GM21576 (cell line): ENCODE data around the gene OR5D18.
"Not testable (repeated sequence)": the region's sequence is repeated elsewhere in the genome, so short reads cannot be mapped to it uniquely, and the experiment has no call there.

Experiments
- ATAC-seq: cut with Tn5 transposase; IDR thresholded peaks from one replicate; pipeline ENCODE4 v1.9.1; 2021; ENCODE audit warnings: mild to moderate bottlenecking, moderate library complexity; ENCODE audit not compliant: unreplicated experiment

OR5D18 gene

DNA sequence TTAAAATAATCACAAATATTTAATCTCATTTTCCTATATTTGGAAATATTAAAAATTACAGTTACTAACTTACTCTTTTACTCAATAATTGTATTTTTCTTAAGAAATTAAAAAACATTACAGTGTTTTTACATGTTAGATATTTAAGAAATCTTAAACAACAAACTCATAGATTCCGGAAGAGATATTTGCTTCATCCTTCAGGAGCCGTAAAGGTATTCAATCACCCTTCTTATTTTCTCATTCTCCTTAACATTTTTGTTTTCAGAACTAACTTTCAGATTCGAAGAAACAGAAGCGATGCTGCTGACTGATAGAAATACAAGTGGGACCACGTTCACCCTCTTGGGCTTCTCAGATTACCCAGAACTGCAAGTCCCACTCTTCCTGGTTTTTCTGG is at the start of gene OR5D18:
Gene OR5D18, plus strand, starts transcription at position 301 of the 400 bp plus-strand sequence. Its CDS starts 0 bp downstream, at position 301.
- ATAC-seq: no peak

DNA sequence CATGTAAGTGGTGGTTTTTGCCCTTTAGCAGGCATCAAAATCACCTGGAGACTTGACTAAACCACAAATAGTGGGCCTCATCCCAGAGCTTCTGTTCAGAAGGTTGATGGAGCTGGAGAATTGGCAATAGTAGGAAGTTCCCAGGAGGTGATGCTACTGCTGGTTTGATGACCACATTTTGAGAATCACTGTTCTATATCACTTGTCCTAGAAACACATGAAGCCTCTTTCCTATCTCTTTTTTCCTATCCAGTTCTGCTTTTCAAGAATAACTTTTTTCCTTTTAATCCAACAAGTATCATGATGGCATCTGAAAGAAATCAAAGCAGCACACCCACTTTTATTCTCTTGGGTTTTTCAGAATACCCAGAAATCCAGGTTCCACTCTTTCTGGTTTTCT is 46.3 kb upstream of the OR5D18 start, which contains the start of gene OR5D13:
Gene OR5D13, plus strand, starts transcription at position 301 of the 400 bp plus-strand sequence. Its CDS starts 0 bp downstream, at position 301.
- no peak for ATAC-seq

GRCh38 chr11:55791606-55792005 is 27.8 kb upstream of the OR5D18 start:
- no peak for ATAC-seq

- ATAC-seq: no peak
These were observed 26.1 kb upstream of the OR5D18 start for GRCh38 chr11:55793321-55793720.

GRCh38 chr11:55795256-55795655 is 24.2 kb upstream of the OR5D18 start, which contains the start of gene OR5D14:
TSS of gene OR5D14 (plus strand) at chr11:55795556. CDS start at chr11:55795556, 0 bp downstream.
- ATAC-seq: no peak

- no peak for ATAC-seq
These were observed 13.2 kb upstream of the OR5D18 start for GRCh38 chr11:55806248-55806647.

- no peak for ATAC-seq
These were observed 8.4 kb upstream of the OR5D18 start, which contains the start of gene OR5L1 for GRCh38 chr11:55811067-55811466. TSS of gene OR5L1 (plus strand) at chr11:55811367. CDS start at chr11:55811467, 100 bp downstream.

GRCh38 chr11:55826919-55827318 is 7.5 kb downstream of the OR5D18 start, which contains the start of gene OR5L2:
TSS of gene OR5L2 (plus strand) at chr11:55827219. CDS start at chr11:55827219, 0 bp downstream.
- no peak for ATAC-seq

DNA sequence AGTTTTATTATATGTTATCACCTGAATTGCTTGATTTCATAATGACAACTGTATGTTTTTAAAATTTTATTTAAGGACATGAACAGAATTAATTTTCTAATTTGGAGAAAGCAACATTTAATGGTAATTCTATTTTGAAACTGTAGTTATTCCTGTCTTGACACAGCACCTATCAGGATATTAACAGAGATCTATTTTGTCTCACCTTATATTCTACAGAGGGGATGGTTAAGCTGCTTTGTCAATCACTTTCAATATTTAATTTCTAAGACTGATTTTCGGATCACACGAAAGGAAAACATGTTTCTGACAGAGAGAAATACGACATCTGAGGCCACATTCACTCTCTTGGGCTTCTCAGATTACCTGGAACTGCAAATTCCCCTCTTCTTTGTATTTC is 19.0 kb downstream of the OR5D18 start, which contains the start of gene OR5D16:
Gene OR5D16, plus strand, starts transcription at position 301 of the 400 bp plus-strand sequence. Its CDS starts 0 bp downstream, at position 301.
- no peak for ATAC-seq

DNA sequence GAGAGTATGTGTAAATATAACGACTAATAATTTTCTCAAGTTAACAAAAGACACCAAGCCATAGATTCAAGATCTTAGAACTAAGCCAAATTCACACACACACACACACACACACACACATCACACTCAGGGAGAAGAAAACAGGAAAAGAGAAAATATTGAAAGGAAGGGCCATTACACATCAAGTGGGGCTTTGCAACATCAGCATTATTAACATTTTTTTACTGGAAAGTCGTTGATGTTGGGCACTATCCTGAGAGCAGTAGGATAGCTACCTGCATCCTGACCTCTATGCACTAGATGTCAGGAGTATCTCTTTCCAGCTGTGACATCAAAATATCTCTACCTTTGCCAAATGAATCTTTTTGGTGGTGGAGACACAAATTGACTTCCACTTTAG is 28.0 kb downstream of the OR5D18 start:
- ATAC-seq: no peak

GRCh38 chr11:55849037-55849436 is 29.6 kb downstream of the OR5D18 start:
- no peak for ATAC-seq

GRCh38 chr11:55852141-55852540 is 32.7 kb downstream of the OR5D18 start:
- ATAC-seq: no peak

DNA sequence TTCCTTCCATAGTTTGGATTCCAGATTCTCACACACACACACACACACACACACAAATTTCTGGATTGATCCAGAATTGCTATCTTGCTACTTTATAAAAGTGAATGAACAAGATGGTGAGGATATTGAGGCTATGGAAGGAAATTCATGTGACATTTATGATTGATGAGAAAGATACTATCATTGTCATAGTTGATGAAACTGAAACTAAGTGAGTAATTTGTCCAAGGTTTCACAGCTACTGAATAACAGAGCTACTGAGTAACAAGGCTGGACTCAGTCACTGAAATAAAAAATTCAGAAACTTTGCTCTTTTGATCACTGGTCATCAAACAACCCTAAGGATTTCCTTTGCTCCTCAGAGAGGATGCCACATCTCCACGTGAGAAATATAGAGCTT is 35.3 kb downstream of the OR5D18 start:
- ATAC-seq: no peak

DNA sequence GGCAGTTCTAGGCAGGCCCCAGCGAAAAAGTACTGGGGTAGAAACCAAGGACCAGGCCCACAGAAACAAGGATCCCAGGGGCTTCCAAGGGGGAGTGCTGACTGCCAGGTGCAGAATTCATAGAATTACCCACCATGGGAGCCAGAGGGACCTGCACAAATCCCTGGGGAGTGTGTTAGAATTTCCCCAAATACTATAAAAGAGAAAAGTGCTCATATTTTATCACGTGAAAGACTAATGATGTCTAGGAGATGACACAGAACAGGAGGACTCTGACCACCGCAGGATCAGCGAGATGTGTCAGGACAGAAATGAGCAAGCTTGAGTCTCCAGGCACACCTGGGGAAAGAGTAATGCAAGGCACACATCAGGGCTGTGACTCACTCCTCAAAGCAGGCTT is 47.9 kb downstream of the OR5D18 start:
- not testable (repeated sequence) for ATAC-seq
